Retina (tissue), 1 donor: ENCODE results near the gene EOMES.

Source experiments
- DNase-seq: peaks from one replicate; pipeline ENCODE4 v3.0.0-alpha.2; 2016

EOMES gene

DNA sequence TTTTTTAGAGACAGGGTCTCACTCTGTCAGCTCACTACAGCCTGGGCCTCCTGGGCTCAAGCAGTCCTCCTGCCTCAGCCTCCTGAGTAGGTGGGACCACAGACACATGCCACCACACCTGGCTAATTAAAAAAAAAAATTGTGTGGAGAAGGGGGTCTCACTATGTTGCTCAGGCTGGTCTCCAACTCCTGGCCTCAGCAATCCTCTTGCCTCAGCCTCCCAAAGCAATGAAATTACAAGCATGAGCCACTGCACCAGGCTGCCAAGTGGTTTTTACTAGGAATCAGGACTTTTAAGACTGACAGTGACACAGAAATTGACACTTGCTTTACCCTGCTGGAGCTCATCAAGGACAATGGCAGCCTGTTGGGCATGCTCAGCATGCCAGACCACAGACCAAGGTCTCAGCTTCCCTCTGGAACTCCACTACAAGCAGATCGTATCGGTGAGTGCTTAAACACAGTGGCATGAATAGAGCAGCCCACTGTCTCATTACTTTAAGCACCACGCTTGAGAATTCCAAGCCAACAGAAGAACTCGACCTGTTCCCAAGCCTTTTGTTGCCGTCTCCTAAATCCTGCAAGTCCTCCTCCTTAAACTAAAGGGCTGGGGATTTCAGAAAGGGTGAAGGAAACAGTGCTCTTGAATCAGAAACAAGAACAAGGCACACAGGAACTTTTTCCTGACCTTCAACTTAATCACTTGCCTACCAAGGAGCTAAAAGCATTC lies 41.4 kb downstream of the EOMES start:
- DNase-seq, result peak; percentile 71

DNA sequence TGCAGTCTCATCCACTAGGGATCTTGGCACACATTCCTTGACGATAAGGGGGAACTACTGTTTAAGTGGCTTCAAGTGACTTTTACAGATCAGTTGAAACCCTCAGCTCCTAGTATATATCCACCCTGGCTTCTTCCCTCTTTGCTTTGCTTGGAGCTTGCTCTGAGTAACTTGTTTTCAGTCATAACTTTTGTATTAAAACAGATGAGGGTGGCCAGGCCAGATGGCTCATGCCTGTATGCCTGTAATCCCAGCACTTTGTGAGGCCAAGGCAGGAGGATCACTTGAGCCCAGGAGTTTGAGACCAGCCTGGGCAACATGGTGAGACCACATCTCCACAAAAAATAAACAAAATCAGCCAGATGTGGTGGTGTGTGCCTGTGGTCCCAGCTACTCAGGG lies 42.4 kb downstream of the EOMES start:
- no peak for DNase-seq

DNA sequence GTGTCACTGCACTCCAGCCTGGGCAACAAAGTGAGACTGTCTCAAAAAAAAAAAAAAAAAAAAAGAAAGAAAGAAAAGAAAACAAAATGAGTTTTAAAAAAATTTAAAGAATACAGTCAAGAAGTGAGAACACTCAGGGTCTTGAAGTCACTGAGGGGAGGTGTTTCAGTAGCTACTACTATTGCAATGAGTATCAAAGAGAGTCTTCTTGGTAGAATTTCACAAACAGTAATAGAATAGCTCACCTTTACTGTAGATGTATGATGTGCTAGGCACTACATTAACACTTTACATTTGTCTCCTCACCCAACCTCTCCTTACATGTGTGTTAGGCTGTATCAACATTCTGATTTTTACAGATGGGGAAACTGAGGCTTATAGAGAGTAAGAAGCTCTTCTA lies 43.9 kb downstream of the EOMES start:
- DNase-seq, result no peak

DNA sequence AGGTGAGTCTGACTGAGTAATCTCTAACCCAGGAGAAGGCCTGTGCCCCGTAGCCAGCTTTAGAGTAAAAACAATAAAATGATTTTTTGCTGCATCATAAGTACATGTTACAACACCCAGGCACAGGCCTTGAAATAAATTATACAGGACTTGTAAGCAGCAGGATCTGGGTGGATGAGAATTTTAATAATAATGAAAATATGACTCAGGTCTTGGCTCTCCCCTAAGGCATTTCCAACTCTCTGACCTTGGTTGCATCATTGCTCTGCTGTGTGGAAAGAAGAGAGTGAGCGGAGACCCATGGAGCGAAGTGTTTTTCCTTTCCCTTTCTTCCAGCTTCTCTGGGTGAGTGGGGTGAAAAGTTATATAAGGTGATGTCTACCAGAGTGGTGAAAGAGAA lies 44.6 kb downstream of the EOMES start:
- DNase-seq, result no peak

DNA sequence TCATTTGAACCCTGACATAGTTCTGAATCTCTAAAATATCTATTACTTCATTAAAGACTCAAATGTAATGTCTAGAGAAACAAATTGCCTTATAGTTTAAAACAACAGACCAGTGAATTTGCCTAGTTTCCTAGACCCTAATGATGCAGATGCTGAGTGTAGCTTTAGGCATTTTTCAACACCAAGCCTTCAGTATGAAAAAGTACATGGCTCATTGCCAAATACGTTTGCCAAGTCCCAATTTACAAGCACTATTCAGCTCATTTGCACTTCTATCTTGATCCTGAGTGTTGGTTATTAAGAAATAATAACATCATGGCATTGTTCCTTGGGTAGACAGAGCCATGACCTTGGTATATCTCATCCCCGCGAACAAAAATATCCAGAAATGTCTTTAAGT lies 46.8 kb downstream of the EOMES start:
- no peak for DNase-seq

DNA sequence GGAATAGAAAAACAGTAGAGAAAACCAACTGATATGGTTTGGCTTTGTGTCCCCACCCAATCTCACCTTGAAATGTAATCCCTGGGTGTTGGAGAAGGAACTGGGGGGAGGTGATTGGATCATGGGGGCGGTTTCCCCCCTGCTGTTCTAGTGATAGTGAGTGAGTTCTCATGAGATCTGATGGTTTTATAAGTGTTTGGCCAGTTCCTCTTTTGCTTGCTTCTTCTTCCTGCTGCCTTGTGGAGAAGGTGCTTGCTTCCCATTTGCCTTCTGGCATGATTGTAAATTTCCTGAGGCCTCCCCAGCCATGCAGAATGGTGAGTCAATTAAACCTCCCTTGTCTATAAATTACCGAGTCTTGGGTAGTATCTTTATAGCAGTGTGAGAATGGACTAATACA lies 48.4 kb downstream of the EOMES start:
- DNase-seq, result no peak

DNA sequence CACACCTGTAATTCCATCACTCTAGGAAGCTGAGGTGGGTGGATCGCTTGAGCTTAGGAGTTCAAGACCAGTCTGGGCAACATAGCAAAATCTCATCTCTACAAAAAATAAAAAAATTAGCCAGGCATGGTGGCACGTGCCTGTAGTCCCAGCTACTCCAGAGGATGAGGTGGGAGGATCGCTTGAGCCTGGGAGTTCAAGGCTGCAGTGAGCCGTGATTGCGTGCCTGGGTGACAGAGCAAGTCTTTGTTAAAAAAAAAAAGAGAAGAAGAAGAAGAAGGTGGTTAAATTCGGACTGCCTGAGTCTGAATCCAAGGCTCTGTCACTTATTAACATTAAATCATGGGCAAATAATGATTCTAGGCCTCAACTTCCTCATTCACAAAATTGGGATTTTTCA lies 51.0 kb downstream of the EOMES start:
- DNase-seq, result no peak

DNA sequence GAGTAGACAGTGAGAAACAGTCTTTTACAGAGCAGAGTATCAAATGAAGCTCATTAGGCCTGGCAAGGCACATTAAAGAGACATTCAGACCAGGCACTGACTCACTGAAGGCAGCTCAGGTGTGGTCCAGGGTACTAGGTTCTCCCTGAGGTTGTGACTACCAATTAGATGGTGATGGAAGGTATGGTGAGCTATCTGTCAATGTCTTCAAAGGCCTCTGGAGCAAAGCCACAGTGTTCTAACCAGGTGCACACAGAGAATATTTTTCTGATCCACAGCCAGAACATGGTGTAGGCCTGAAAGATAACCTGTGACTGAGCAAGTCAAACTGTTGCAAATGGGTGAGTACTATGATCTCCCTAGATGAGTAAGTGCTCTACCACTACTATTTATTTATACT lies 51.5 kb downstream of the EOMES start:
- no peak for DNase-seq

DNA sequence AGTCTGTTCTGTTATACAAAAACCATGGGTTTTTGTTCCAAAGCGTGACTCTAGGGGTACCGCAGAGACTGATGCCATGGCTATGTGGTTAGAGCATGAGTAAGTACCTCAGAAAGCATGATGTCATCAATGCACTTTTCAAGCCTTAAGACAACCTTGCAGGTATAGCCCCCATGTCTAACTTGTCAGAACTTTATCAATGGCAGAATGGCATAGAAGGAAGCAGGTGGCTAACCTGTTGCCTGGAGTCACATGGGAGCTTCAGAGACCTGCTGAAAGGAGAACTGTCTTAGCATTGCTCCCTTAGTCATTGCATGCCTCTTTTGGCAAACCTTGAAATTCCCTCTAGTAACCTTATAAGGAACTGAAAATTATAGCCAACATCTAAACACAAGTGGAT lies 52.5 kb downstream of the EOMES start:
- DNase-seq, result no peak

DNA sequence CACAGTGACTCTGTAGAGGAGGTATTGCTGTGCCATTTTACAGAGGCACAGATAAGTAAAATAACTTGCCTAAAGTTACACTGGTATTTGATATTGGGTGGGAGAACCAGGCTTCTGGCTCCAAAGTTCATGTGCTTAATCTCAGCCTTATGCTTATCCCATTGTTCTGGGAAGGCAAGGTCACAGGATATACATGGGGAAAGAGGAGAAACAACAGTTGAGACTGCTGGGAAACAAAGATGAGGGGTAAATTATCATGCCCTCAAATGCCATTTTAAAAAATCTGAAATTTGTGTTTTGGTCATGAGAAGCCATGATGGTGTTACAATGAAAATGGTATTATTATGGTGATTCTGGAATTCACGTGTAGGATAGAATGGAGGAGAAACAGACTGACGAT lies 54.4 kb downstream of the EOMES start:
- DNase-seq, result no peak

DNA sequence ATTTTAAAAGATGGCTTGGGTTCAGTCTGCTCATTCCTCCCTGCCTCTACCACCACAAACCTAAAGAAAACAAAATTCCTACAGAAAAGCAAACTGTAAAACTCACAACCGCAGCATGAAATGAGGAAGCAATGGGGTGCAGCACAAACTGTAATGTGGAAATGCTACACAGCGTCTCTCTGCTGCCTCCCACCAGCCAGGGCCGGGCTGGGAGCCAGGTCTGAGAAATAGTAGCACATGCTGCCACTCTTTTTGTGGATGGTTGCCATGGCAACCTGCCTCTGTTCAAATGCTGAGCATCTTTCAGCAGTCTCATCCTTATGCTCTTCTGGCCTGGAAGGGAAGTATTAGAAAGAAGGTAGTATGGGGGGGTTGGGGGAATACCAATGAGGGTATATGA lies 55.4 kb downstream of the EOMES start:
- peak; percentile 29 for DNase-seq

DNA sequence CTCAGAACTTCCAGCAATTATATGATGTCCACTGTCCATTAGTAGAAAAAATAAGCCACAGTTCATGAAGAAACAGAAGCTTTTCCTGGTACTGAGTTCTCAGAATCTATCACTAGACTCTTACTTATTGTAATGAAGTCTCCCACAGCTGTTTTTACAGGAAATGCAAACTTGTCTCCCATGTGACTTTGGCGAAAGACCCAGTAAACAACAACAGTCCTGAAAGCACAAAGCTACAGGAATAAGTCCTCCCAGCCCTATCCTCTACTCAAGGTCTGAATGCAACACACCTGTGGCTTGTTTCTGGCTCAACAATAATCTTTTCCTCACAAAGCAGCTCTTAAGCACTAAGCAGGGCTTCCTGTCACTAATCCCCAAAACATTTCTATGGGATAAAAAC lies 55.9 kb downstream of the EOMES start:
- DNase-seq, result no peak
